H1 (cell line): ENCODE data around the gene TBC1D16. TPM values are rescaled to one million over a fixed set of nuclear protein-coding genes. Genes with fewer than 3 reads are reported as not detected.

Experiments used
- CTCF ChIA-PET: fragments of 300-600 bp; sonication (Branson Sonifier 250); formaldehyde crosslinking; loops from one replicate; lab custom pipeline; 2021; ENCODE audit not compliant: partially characterized antibody; lab: Charles Lee
- POLR2A ChIA-PET: fragments of 300-600 bp; sonication (Branson Sonifier 250); formaldehyde crosslinking; loops from one replicate; lab custom pipeline; 2021; ENCODE audit warnings: inconsistent platforms; ENCODE audit not compliant: partially characterized antibody; lab: Charles Lee
- DNase-seq, 2 experiments: peaks; one replicate each; pipeline versions ENCODE4 v3.0.0 to v3.0.0-alpha.2; 2010 to 2022; ENCODE audit warnings: low spot score in 2 of 2, low read depth in 1 of 2, mixed read lengths in 1 of 2
- FAIRE-seq: peaks from 2 replicates; lab custom pipeline; 2011; peaks lifted over from hg19 to GRCh38; lab: Jason Lieb, UNC
- H2AFZ ChIP-seq: 2 replicates; pipeline ENCODE4 v1.8.1; 2012; ENCODE audit warnings: low read length, inconsistent platforms
- H2AK5ac ChIP-seq: 2 replicates; pipeline ENCODE4 v1.6.1; 2013; ENCODE audit warnings: low read depth, low read length
- H2BK120ac ChIP-seq: replicated peaks from 2 replicates; pipeline ENCODE3; 2013; ENCODE audit warnings: low read depth, low read length, inconsistent platforms
- H2BK12ac ChIP-seq: 2 replicates; pipeline ENCODE4 v1.6.1; 2013; ENCODE audit warnings: low read depth, low read length
- H2BK15ac ChIP-seq: 2 replicates; pipeline ENCODE4 v1.6.1; 2013; ENCODE audit warnings: low read length
- H2BK20ac ChIP-seq: 2 replicates; pipeline ENCODE4 v1.6.1; 2013; ENCODE audit warnings: low read length
- H2BK5ac ChIP-seq: 2 replicates; pipeline ENCODE4 v1.6.1; 2013; ENCODE audit warnings: low read depth, low read length
- H3K14ac ChIP-seq: 2 replicates; pipeline ENCODE4 v1.6.1; 2013; ENCODE audit warnings: inconsistent platforms; ENCODE audit not compliant: insufficient read length
- H3K18ac ChIP-seq: 2 replicates; pipeline ENCODE4 v1.6.1; 2013; ENCODE audit warnings: low read length; ENCODE audit errors: extremely low read depth
- H3K23ac ChIP-seq: 2 replicates; pipeline ENCODE4 v1.6.1; 2013; ENCODE audit warnings: inconsistent platforms; ENCODE audit not compliant: insufficient read length
- H3K23me2 ChIP-seq: 2 replicates; pipeline ENCODE4 v1.6.1; 2013; ENCODE audit warnings: low read depth, low read length
- H3K27ac ChIP-seq: 2 replicates; pipeline ENCODE4 v1.6.1; 2011; ENCODE audit warnings: low read depth, low read length, inconsistent platforms
- H3K27me3 ChIP-seq, 4 experiments: replicated peaks in 1 of 4; 1 replicate in 1 of 4; 2 replicates in 3 of 4; pipeline versions ENCODE4 v1.6.1 to v1.8.1; 2011 to 2013; ENCODE audit warnings: low read length in 3 of 4, mild to moderate bottlenecking in 3 of 4, inconsistent platforms in 2 of 4, mixed read lengths in 2 of 4, moderate library complexity in 1 of 4; ENCODE audit not compliant: control insufficient read depth in 3 of 4, insufficient read depth in 3 of 4; ENCODE audit errors: extremely low read depth in 1 of 4
- H3K36me3 ChIP-seq, 4 experiments: 2 replicates each; pipeline versions ENCODE4 v1.6.1 to v1.8.1; 2011 to 2013; ENCODE audit warnings: mild to moderate bottlenecking in 4 of 4, low read length in 3 of 4, moderate library complexity in 2 of 4, control low read depth in 1 of 4, inconsistent platforms in 1 of 4; ENCODE audit not compliant: insufficient read depth in 4 of 4, control insufficient read depth in 2 of 4
- H3K4ac ChIP-seq: replicated peaks from 2 replicates; pipeline ENCODE3; 2013; ENCODE audit warnings: low read length, low read depth, mixed read lengths, inconsistent platforms; ENCODE audit not compliant: insufficient read length
- H3K4me1 ChIP-seq, 4 experiments: replicated peaks in 1 of 4; 1 replicate in 1 of 4; 2 replicates in 3 of 4; pipeline versions ENCODE4 v1.6.1 to v1.8.1; 2011 to 2013; ENCODE audit warnings: low read length in 3 of 4, inconsistent platforms in 2 of 4, mixed read lengths in 1 of 4; ENCODE audit not compliant: insufficient read depth in 4 of 4, control insufficient read depth in 3 of 4
- H3K4me2 ChIP-seq, 2 experiments: 2 replicates each; pipeline versions ENCODE4 v1.6.1 to v1.8.1; 2011 to 2013; ENCODE audit warnings: low read depth in 2 of 2, low read length in 2 of 2, control low read depth in 1 of 2, inconsistent platforms in 1 of 2, mild to moderate bottlenecking in 1 of 2; ENCODE audit not compliant: insufficient read depth in 1 of 2
- H3K4me3 ChIP-seq, 4 experiments: fragments of 200-600, 300-600 bp in 1 of 4; sonication (generic), shearing (Covaris generic), sonication (Bioruptor Twin) in 1 of 4; 2 replicates each; pipeline versions ENCODE4 v1.5.1 to v1.8.1; 2011 to 2016; ENCODE audit warnings: low read length in 4 of 4, low read depth in 3 of 4, control low read depth in 2 of 4, inconsistent platforms in 2 of 4, mild to moderate bottlenecking in 2 of 4, mixed read lengths in 1 of 4, moderate library complexity in 1 of 4; ENCODE audit not compliant: insufficient read depth in 2 of 4; ENCODE audit errors: extremely low read depth in 1 of 4
- H3K56ac ChIP-seq: replicated peaks from 2 replicates; pipeline ENCODE3; 2013; ENCODE audit warnings: low read depth, mild to moderate bottlenecking, mixed read lengths, low read length, inconsistent platforms; ENCODE audit not compliant: insufficient read length
- H3K79me1 ChIP-seq: 2 replicates; pipeline ENCODE4 v1.6.1; 2013; ENCODE audit warnings: low read depth, low read length, control low read depth
- H3K79me2 ChIP-seq, 2 experiments: 2 replicates each; pipeline versions ENCODE4 v1.6.1 to v1.8.1; 2012 to 2013; ENCODE audit warnings: low read length in 2 of 2, mild to moderate bottlenecking in 2 of 2, inconsistent platforms in 1 of 2; ENCODE audit not compliant: insufficient read depth in 2 of 2, control insufficient read depth in 1 of 2
- H3K9ac ChIP-seq, 4 experiments: replicated peaks in 1 of 4; 1 replicate in 1 of 4; 2 replicates in 3 of 4; pipeline versions ENCODE4 v1.6.1 to v1.8.1; 2011 to 2013; ENCODE audit warnings: low read depth in 3 of 4, low read length in 3 of 4, control low read depth in 2 of 4, mild to moderate bottlenecking in 2 of 4, moderate library complexity in 2 of 4, inconsistent platforms in 1 of 4; ENCODE audit errors: extremely low read depth in 1 of 4
- H3K9me3 ChIP-seq, 2 experiments: 2 replicates each; pipeline versions ENCODE4 v1.6.1 to v1.8.1; 2012 to 2013; ENCODE audit warnings: mild to moderate bottlenecking in 2 of 2, moderate library complexity in 2 of 2, control low read depth in 1 of 2, inconsistent platforms in 1 of 2, low read depth in 1 of 2, low read length in 1 of 2, mixed read lengths in 1 of 2; ENCODE audit not compliant: insufficient read depth in 2 of 2
- H4K20me1 ChIP-seq, 2 experiments: replicated peaks in 1 of 2; 2 replicates each; pipeline versions ENCODE3 to v1.8.1; 2011 to 2013; ENCODE audit warnings: inconsistent platforms in 2 of 2, low read length in 2 of 2, mild to moderate bottlenecking in 1 of 2; ENCODE audit not compliant: insufficient read depth in 2 of 2, control insufficient read depth in 1 of 2
- H4K5ac ChIP-seq: 2 replicates; pipeline ENCODE4 v1.6.1; 2013; ENCODE audit warnings: low read length, low read depth, mixed read lengths, inconsistent platforms; ENCODE audit not compliant: insufficient read length
- H4K8ac ChIP-seq: 2 replicates; pipeline ENCODE4 v1.8.0; 2013; ENCODE audit warnings: mild to moderate bottlenecking, moderate library complexity, low read length, inconsistent platforms; ENCODE audit not compliant: insufficient read depth; ENCODE audit errors: extremely low read depth
- H4K91ac ChIP-seq: replicated peaks from 2 replicates; pipeline ENCODE3; 2013; ENCODE audit warnings: low read length, mixed read lengths, inconsistent platforms; ENCODE audit not compliant: insufficient read length
- KDM1A ChIP-seq: fragments of 200-600, 300-600 bp; sonication (generic); IDR thresholded peaks from 2 replicates; pipeline ENCODE4 v1.7.1; 2016; ENCODE audit warnings: mild to moderate bottlenecking, low read length, borderline replicate concordance
- KDM4A ChIP-seq: IDR thresholded peaks from one replicate; pipeline ENCODE4 v1.7.1; 2012; ENCODE audit warnings: low read depth, mild to moderate bottlenecking, moderate library complexity, low read length, inconsistent platforms; ENCODE audit not compliant: severe bottlenecking
- RAD21 ChIP-seq, 2 experiments: IDR thresholded peaks in 1 of 2; conservative IDR thresholded peaks in 1 of 2; 2 replicates each; pipeline ENCODE4 v1.6.1; 2011; ENCODE audit warnings: low read depth in 2 of 2, low read length in 2 of 2, improper control_type of control experiment in 1 of 2, inconsistent platforms in 1 of 2, mild to moderate bottlenecking in 1 of 2, moderate library complexity in 1 of 2
- RBBP5 ChIP-seq: IDR thresholded peaks from 2 replicates; pipeline ENCODE4 v1.7.1; 2012; ENCODE audit warnings: low read depth, mild to moderate bottlenecking, inconsistent platforms, low read length, moderate library complexity, borderline replicate concordance
- WGBS, 2 experiments: shearing (Covaris generic) in 1 of 2; methylation state at CpG; one replicate each; pipeline versions ENCODE4 v1.1.6 to v1.1.7; 2013 to 2015; ENCODE audit warnings: low lambda C conversion rate in 2 of 2, mixed read lengths in 2 of 2, inconsistent platforms in 1 of 2, low coverage in 1 of 2, missing lambda C conversion rate in 1 of 2; ENCODE audit not compliant: insufficient replicate concordance in 2 of 2, insufficient coverage in 1 of 2, insufficient read length in 1 of 2; ENCODE audit errors: extremely low coverage in 1 of 2, missing lambda C conversion rate in 1 of 2; 5-methylcytosine and 5-hydroxymethylcytosine counted together
- polyA plus RNA-seq, 7 experiments: library from polyadenylated mRNA; depleted of rRNA in 3 of 7; stranded (reverse) in 5 of 7; unstranded in 2 of 7; fragments of >200 nt in 5 of 7; fragments of 200-250 nt in 2 of 7; gene quantifications; 1 replicate in 5 of 7; 2 replicates in 1 of 7; 4 replicates in 1 of 7; pipeline versions ENCODE4 v1.2.1 to v1.2.3, GENCODE V29; 2011 to 2013; ENCODE audit warnings: missing spikeins in 2 of 7, mixed read lengths in 2 of 7
- total RNA-seq: library from RNA; stranded (reverse); fragmentation: NEBNext Ultra II Directional; extraction: Animal tissue kit (Norgen Biotek cat#: 25700); gene quantifications from 2 replicates; pipeline ENCODE4 v1.2.1, GENCODE V29; 2021
- TF ChIP-seq, protein P1 (sequence below): IDR thresholded peaks from 2 replicates; pipeline ENCODE4 v1.6.1; 2011; ENCODE audit warnings: low read length, improper control_type of control experiment
- TF ChIP-seq, protein P2 (sequence below): IDR thresholded peaks from 2 replicates; pipeline ENCODE4 v1.6.1; 2011; ENCODE audit warnings: low read depth, mild to moderate bottlenecking, low read length; ENCODE audit not compliant: insufficient read depth
- TF ChIP-seq, protein P3 (sequence below): IDR thresholded peaks from 2 replicates; pipeline ENCODE4 v1.6.1; 2012; ENCODE audit warnings: low read length, inconsistent platforms

The TBC1D16 gene
- total and polyA plus RNA-seq, 2 of the 8 experiments (the other 6 are each of a cell fraction or from before 2014, with no cell fraction given) = 21.1 to 109 TPM

DNA sequence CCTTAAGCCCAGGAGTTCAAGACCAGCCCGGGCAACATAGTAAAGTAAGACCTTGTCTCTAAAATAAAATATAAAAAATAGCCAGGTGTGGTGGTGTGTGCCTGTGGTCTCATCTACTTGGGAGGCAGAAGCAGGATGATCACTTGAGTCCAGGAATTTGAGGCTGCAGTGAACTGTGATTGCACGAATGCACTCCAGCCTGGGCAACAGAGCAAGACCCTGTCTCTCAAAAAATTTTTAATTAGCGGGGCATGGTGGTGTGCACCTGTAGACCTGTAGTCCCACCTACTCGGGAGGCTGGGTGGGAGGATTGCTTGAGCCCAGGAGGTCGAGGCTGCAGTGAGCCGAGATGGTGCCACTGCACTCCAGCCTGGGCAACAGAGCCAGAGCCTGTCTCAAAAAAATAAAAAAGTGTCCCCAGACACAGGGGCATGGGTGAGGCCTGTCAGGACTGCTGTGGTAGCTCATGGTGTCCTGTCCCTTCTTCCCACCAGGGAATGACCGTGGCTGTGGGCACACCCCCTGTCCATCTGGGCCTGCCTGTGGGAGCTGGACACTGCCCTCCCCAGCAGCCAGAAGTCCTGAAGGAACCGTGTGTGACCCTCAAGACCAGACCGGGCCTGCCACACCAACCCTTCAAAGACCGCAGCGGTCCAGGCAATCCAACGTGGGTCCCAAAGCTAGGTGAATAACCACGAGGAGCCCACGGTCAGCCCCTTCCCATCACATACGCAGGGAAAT lies 34.9 kb upstream of the TBC1D16 start:
- Histone ChIP-seq H3K23ac (no peak overlapping the region), H3K4me1 (peaks cover 0 to 6% (median 2%) of the 10 kb centered on the region in 4 experiments; a peak in 4 of 7 replicates), H3K36me3 (no peaks in the 10 kb centered on the region), H2BK12ac (no peak overlapping the region), H2AK5ac (no peak overlapping the region), H2AFZ (no peak overlapping the region), H4K8ac (no peak overlapping the region), H3K23me2 (no peaks in the 10 kb centered on the region), H3K4me2 (no peak overlapping the region), H4K5ac (no peak overlapping the region), H3K56ac (no peak overlapping the region), H3K9ac (no peak overlapping the region), H4K91ac (no peak overlapping the region), H2BK15ac (no peak overlapping the region), H3K9me3 (no peaks in the 10 kb centered on the region), H3K27me3 (no peaks in the 10 kb centered on the region), H3K14ac (no peak overlapping the region), H2BK5ac (no peak overlapping the region), H2BK120ac (no peak overlapping the region), H3K4me3 (no peak overlapping the region), H2BK20ac (no peak overlapping the region), H3K4ac (no peak overlapping the region), H3K79me1 (no peaks in the 10 kb centered on the region), H3K79me2 (no peaks in the 10 kb centered on the region), H4K20me1 (no peaks in the 10 kb centered on the region), H3K27ac (no peak overlapping the region), H3K18ac (0 out of 2 replicates have a peak overlapping the region, but pooled peaks have one; percentile 7)
- WGBS, 2 experiments = 93% methylated on average over 15 of the region's 15 CpGs; no CpG with 5 or more reads in 1 of the 2 experiments
- FAIRE-seq = no peak
- DNase-seq = no peak
- ChIA-PET POLR2A (interaction anchor here (0.6 to 1.0 kb wide), 2 partner anchors 10 to 358 kb away, joined by 3 to 6 read pairs; no protein-coding TSS in a partner anchor), CTCF (interaction anchor here (0.7 to 6.0 kb wide), 3 partner anchors 11 to 21 kb away, joined by 3 to 32 read pairs (median 3); no protein-coding TSS in a partner anchor)
- TF ChIP-seq RBBP5 = no peak
- TF ChIP-seq, protein P1, sequence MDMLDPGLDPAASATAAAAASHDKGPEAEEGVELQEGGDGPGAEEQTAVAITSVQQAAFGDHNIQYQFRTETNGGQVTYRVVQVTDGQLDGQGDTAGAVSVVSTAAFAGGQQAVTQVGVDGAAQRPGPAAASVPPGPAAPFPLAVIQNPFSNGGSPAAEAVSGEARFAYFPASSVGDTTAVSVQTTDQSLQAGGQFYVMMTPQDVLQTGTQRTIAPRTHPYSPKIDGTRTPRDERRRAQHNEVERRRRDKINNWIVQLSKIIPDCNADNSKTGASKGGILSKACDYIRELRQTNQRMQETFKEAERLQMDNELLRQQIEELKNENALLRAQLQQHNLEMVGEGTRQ = no peak
- TF ChIP-seq KDM4A = no peak
- no peak for TF ChIP-seq RAD21 (IDR thresholded peaks at IDR 0.05 in 1 of 2, conservative IDR thresholded peaks at IDR 0.05 in 1 of 2; ENCODE audit: low read depth in 2 of 2, low read length in 2 of 2)
- no peak for TF ChIP-seq KDM1A
- TF ChIP-seq, protein P2, sequence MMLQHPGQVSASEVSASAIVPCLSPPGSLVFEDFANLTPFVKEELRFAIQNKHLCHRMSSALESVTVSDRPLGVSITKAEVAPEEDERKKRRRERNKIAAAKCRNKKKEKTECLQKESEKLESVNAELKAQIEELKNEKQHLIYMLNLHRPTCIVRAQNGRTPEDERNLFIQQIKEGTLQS = no peak
- TF ChIP-seq, protein P3, sequence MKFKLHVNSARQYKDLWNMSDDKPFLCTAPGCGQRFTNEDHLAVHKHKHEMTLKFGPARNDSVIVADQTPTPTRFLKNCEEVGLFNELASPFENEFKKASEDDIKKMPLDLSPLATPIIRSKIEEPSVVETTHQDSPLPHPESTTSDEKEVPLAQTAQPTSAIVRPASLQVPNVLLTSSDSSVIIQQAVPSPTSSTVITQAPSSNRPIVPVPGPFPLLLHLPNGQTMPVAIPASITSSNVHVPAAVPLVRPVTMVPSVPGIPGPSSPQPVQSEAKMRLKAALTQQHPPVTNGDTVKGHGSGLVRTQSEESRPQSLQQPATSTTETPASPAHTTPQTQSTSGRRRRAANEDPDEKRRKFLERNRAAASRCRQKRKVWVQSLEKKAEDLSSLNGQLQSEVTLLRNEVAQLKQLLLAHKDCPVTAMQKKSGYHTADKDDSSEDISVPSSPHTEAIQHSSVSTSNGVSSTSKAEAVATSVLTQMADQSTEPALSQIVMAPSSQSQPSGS = no peak
